Measurements from ENCODE around the gene PRR19.

Gene PRR19

GRCh38 chr19:42353341-42354015 is 51.5 kb downstream of the PRR19 start:
- no peak for DNase-seq

GRCh38 chr19:42355896-42356295 is 54.0 kb downstream of the PRR19 start:
- DNase-seq: no peak

- DNase-seq: no peak
Observed at GRCh38 chr19:42356686-42357085, 54.8 kb downstream of the PRR19 start.

- DNase-seq: no peak
Observed at GRCh38 chr19:42357290-42357689, 55.4 kb downstream of the PRR19 start.
